HG03342 (cell line): ENCODE results near the gene CCDC200.
"Not testable (repeated sequence)": the region's sequence is repeated elsewhere in the genome, so short reads cannot be mapped to it uniquely, and the experiment has no call there.

ENCODE experiments used
- ATAC-seq: cut with Tn5 transposase; IDR thresholded peaks from one replicate; pipeline ENCODE4 v1.9.1; 2021; ENCODE audit warnings: mild to moderate bottlenecking, moderate library complexity; ENCODE audit not compliant: unreplicated experiment

The CCDC200 gene

GRCh38 chr17:43216762-43217613 lies 11.4 kb downstream of the CCDC200 start:
- no peak for ATAC-seq

GRCh38 chr17:43216369-43216761 lies 12.1 kb downstream of the CCDC200 start:
- no peak for ATAC-seq

- ATAC-seq: no peak
These were observed 13.1 kb downstream of the CCDC200 start for GRCh38 chr17:43215341-43215740.

- no peak for ATAC-seq
These were observed 14.9 kb downstream of the CCDC200 start for GRCh38 chr17:43213545-43213944.

- no peak for ATAC-seq
These were observed 15.6 kb downstream of the CCDC200 start for GRCh38 chr17:43212641-43213490.

- ATAC-seq: peak; percentile 65
These were observed 16.7 kb downstream of the CCDC200 start, which contains the start of gene TMEM106A for GRCh38 chr17:43211480-43212402. TMEM106A (plus strand) TSS chr17:43211875; CDS start chr17:43213042, 1,167 bp downstream.

- no peak for ATAC-seq
These were observed 17.3 kb downstream of the CCDC200 start for GRCh38 chr17:43211123-43211479.

- no peak for ATAC-seq
These were observed 17.8 kb downstream of the CCDC200 start for GRCh38 chr17:43210576-43210975.

GRCh38 chr17:43203013-43203412 lies 25.4 kb downstream of the CCDC200 start:
- not testable (repeated sequence) for ATAC-seq

- no peak for ATAC-seq
These were observed 28.3 kb downstream of the CCDC200 start for GRCh38 chr17:43200127-43200526.

GRCh38 chr17:43199633-43200032 lies 28.8 kb downstream of the CCDC200 start:
- no peak for ATAC-seq

- ATAC-seq: no peak
These were observed 35.2 kb downstream of the CCDC200 start for GRCh38 chr17:43193251-43193650.

- ATAC-seq: not testable (repeated sequence)
These were observed 41.8 kb downstream of the CCDC200 start for GRCh38 chr17:43186656-43187055.

- ATAC-seq: no peak
These were observed 44.5 kb downstream of the CCDC200 start for GRCh38 chr17:43183921-43184320.

GRCh38 chr17:43176119-43176570 lies 52.3 kb downstream of the CCDC200 start:
- no peak for ATAC-seq

- ATAC-seq: no peak
These were observed 53.0 kb downstream of the CCDC200 start for GRCh38 chr17:43175213-43176118.

- no peak for ATAC-seq
These were observed 56.6 kb downstream of the CCDC200 start for GRCh38 chr17:43171586-43172487.
